Endothelial cell (in vitro differentiated cells): ENCODE data around the gene PHC2. TPM values are rescaled to one million over a fixed set of nuclear protein-coding genes. Genes with fewer than 3 reads are reported as not detected.

Experiments
- DNase-seq: peaks from one replicate; pipeline ENCODE4 v3.0.0; 2021; ENCODE audit warnings: low spot score
- H3K27ac Mint-ChIP-seq: one replicate; pipeline ENCODE4 v1.8.0; 2021; ENCODE audit warnings: mixed read lengths, inconsistent platforms; ENCODE audit not compliant: unreplicated experiment
- H3K27me3 Mint-ChIP-seq: one replicate; pipeline ENCODE4 v1.8.0; 2021; ENCODE audit warnings: mild to moderate bottlenecking, moderate library complexity, mixed read lengths, inconsistent platforms; ENCODE audit not compliant: unreplicated experiment
- H3K36me3 Mint-ChIP-seq: one replicate; pipeline ENCODE4 v1.8.0; 2021; ENCODE audit warnings: mild to moderate bottlenecking, low read depth, mixed read lengths, inconsistent platforms; ENCODE audit not compliant: unreplicated experiment
- H3K4me1 Mint-ChIP-seq: one replicate; pipeline ENCODE4 v1.8.0; 2021; ENCODE audit warnings: mild to moderate bottlenecking, mixed read lengths, inconsistent platforms; ENCODE audit not compliant: unreplicated experiment
- H3K4me3 Mint-ChIP-seq: one replicate; pipeline ENCODE4 v1.8.0; 2021; ENCODE audit warnings: mild to moderate bottlenecking, mixed read lengths, inconsistent platforms; ENCODE audit not compliant: unreplicated experiment
- H3K9me3 Mint-ChIP-seq: one replicate; pipeline ENCODE4 v1.8.0; 2021; ENCODE audit warnings: mixed read lengths, inconsistent platforms; ENCODE audit not compliant: unreplicated experiment
- total RNA-seq: library from RNA; stranded (reverse); fragmentation: NEBNext Ultra II Directional; extraction: Animal tissue kit (Norgen Biotek cat#: 25700); gene quantifications from one replicate; pipeline ENCODE4 v1.2.1, GENCODE V29; 2021; ENCODE audit not compliant: unreplicated experiment
- TF ChIP-seq, protein P1 (sequence below): fragments of 200-600 bp; sonication (generic); IDR thresholded peaks from one replicate; pipeline ENCODE4 v1.5.0; 2021; ENCODE audit warnings: antibody characterized with exemption; ENCODE audit not compliant: unreplicated experiment

Gene PHC2
- total RNA-seq, 1 donor from 2014 or later, result 177 TPM

DNA sequence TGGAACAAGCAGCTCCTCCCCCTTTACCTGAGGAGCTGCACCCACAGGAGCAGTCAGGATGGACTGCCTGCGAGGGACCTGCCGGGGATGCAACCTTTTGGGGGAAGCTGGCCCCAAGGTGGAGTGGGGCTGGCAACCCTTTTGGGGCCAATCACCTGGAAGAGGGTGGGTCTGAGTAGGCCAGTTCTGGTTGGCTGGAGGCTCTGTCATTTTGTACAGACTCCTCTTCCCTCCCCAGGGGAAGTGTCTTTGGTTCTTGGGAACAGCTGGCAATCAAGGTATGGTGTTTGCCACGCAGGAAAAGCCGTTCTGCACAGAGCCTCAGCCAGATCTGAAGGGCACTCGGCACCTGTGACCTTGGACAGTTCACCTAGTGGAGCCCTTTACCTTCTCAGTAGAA lies 109.7 kb downstream of the PHC2 start:
- H3K36me3 Mint-ChIP-seq, result peaks cover 11% of the 10 kb centered on the region
- TF ChIP-seq, protein P1, sequence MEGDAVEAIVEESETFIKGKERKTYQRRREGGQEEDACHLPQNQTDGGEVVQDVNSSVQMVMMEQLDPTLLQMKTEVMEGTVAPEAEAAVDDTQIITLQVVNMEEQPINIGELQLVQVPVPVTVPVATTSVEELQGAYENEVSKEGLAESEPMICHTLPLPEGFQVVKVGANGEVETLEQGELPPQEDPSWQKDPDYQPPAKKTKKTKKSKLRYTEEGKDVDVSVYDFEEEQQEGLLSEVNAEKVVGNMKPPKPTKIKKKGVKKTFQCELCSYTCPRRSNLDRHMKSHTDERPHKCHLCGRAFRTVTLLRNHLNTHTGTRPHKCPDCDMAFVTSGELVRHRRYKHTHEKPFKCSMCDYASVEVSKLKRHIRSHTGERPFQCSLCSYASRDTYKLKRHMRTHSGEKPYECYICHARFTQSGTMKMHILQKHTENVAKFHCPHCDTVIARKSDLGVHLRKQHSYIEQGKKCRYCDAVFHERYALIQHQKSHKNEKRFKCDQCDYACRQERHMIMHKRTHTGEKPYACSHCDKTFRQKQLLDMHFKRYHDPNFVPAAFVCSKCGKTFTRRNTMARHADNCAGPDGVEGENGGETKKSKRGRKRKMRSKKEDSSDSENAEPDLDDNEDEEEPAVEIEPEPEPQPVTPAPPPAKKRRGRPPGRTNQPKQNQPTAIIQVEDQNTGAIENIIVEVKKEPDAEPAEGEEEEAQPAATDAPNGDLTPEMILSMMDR, result no peak
- peaks cover 5% of the 10 kb centered on the region for H3K27me3 Mint-ChIP-seq
- peaks cover 13% of the 10 kb centered on the region for H3K4me1 Mint-ChIP-seq
- no peak overlapping the region for H3K27ac Mint-ChIP-seq
- DNase-seq, result no peak
- H3K9me3 Mint-ChIP-seq, result no peaks in the 10 kb centered on the region
- no peak overlapping the region for H3K4me3 Mint-ChIP-seq

DNA sequence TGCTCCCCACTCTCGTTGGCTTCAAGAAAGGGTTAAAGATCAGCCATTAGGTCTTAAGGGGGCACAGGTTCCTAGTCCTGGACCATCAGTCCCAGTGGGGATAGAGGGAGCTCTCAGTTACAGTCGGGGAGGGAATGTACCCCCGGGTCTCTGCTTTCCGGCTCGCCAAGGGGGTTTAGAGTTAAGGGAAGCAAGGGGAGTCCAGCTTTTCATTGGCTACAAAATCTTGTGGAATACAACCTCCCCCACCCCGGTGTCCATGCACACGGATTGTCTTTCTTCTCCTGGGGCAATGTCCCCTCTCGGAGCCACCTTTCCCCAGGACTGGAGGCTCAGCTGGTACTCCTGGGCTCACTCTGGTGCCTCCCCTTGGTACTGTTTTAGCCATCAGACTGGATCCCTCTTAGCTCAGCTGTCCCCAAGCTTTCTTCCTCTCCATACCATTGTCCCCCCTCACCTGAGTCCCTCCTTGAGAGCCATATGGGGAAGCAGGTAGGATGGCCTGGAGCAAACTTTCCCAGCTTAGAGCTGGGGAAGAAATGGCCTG lies 110.2 kb downstream of the PHC2 start, which contains the start of gene A3GALT2:
A3GALT2 (minus strand) TSS at position 480 of the 547 bp plus-strand sequence; CDS start at position 480, 0 bp downstream.
- no peak within 1 kb of the TSS for H3K4me3 Mint-ChIP-seq
- H3K4me1 Mint-ChIP-seq, result peaks cover 13% of the 10 kb centered on the region
- no peaks in the 10 kb centered on the region for H3K9me3 Mint-ChIP-seq
- peaks cover 5% of the 10 kb centered on the region for H3K27me3 Mint-ChIP-seq
- peaks cover 7% of the 10 kb centered on the region for H3K36me3 Mint-ChIP-seq
- DNase-seq, result no peak
- TF ChIP-seq, protein P1, result no peak
- H3K27ac Mint-ChIP-seq, result peak within 1 kb of the TSS; percentile 19

DNA sequence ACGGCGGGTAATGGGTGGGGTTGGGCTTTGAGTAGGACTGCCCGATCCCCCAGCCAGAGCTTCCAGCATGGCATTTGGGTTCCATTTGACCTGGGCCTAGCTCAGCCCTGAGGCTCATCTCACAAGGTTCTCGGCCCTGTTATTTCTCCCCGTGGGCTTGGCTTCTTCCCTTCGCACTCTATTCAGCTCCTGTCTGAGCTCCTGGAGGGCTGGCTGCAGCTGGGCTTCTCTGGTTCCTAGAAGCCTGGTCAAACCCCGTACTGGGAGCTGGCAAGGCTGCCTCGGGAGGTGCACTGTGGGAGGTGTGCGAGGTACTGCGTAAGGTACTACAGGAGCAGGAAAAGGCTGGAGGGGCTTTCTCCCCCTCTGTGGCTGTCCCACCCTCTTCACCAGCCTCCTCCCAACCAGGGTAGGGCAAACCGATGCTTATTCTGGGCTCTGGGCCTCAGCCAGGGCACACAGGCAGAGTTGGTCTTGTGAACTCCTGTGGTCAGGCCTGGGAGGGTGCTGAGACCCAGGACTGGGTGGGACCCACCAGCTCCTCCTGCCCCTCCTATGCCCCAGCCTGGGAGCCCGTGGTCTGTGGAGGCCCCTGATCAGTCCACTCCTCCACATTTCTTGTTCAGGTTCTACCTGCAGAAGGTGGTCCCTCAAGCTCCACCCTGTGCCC lies 110.8 kb downstream of the PHC2 start:
- no peak for DNase-seq
- H3K36me3 Mint-ChIP-seq, result peaks cover 3% of the 10 kb centered on the region
- peaks cover 5% of the 10 kb centered on the region for H3K27me3 Mint-ChIP-seq
- no peaks in the 10 kb centered on the region for H3K9me3 Mint-ChIP-seq
- TF ChIP-seq, protein P1, result no peak
- no peak overlapping the region for H3K27ac Mint-ChIP-seq
- no peak overlapping the region for H3K4me3 Mint-ChIP-seq
- H3K4me1 Mint-ChIP-seq, result peaks cover 13% of the 10 kb centered on the region

DNA sequence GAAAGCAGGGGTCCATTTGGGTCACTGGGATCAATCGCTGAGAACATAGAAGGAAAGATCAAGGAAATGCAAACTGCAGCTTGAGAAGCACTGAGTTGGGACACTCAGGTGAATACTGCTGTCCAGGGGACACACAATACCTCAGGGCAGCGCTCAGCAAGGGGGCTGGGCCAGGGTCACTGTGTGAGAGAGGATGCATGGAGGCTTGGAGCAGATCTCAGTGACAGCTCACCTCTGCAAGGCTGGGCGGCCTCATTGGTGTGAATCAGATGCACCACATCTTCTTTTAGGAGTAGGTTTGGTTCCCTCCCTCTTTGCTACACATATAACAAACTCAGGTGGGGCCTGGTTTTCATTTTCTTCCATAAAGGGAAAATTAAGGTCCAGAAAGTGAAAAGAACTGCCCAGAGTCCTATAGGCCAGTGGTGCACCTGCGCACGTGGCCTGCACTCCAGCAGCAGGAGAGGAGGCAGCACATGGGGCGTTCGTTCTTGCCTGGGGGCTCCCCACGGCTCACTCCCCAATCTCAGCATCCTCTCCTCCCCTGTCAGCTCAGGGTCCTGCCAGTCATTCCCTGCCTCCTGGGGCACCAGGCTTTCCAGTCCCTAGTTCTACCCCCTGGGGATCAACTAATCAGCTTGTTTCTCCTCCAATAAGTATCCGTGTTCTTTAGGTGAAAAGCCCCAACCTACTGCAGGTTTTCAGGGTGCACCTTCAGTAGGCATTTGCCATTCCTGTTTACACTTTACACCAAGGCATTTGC lies 111.5 kb downstream of the PHC2 start:
- Mint-ChIP-seq H3K4me1 (peaks cover 13% of the 10 kb centered on the region), H3K9me3 (no peaks in the 10 kb centered on the region), H3K27ac (no peak overlapping the region), H3K4me3 (no peak overlapping the region), H3K36me3 (no peaks in the 10 kb centered on the region), H3K27me3 (peaks cover 5% of the 10 kb centered on the region)
- DNase-seq, result no peak
- TF ChIP-seq, protein P1, result no peak
